Colonic mucosa (tissue), 4 donors: ENCODE data around the gene ARHGAP9. TPM values are rescaled to one million over a fixed set of nuclear protein-coding genes. Genes with fewer than 3 reads are reported as not detected.

Experiments
- DNase-seq: peaks from one replicate; pipeline ENCODE4 v3.0.0-alpha.2; 2020
- H3K27ac ChIP-seq: fragments of 200-600 bp; one replicate; pipeline ENCODE4 v1.8.0; 2021
- H3K27me3 ChIP-seq: fragments of 200-600 bp; one replicate; pipeline ENCODE4 v1.8.0; 2021
- H3K36me3 ChIP-seq: fragments of 200-600 bp; one replicate; pipeline ENCODE4 v1.8.0; 2021
- H3K4me1 ChIP-seq: fragments of 200-600 bp; one replicate; pipeline ENCODE4 v1.8.0; 2021; ENCODE audit warnings: mild to moderate bottlenecking
- H3K4me3 ChIP-seq: fragments of 200-600 bp; one replicate; pipeline ENCODE4 v1.8.0; 2021
- H3K9ac ChIP-seq, 2 donors: one replicate each; pipeline ENCODE4 v1.7.0; 2013; ENCODE audit warnings: control low read depth in 2 of 2, low read depth in 2 of 2, low read length in 2 of 2
- H3K9me3 ChIP-seq: fragments of 200-600 bp; one replicate; pipeline ENCODE4 v1.8.0; 2021
- intact Hi-C: fragments of 100-400 bp; cut with DNase I; formaldehyde crosslinking; loops from one replicate; pipeline ENCODE4 v1.14.1; 2022
- total RNA-seq, 2 donors: library from RNA; stranded (reverse); fragmentation: NEBNext Ultra II Directional in 1 of 2; extraction: Animal tissue kit (Norgen Biotek cat#: 25700) in 1 of 2; gene quantifications; one replicate each; pipeline ENCODE4 v1.2.1, GENCODE V29; 2021
- TF ChIP-seq, protein P1 (sequence below): fragments of 200-600 bp; IDR thresholded peaks from one replicate; pipeline ENCODE4 v1.8.0; 2022; ENCODE audit warnings: antibody characterized with exemption, mild to moderate bottlenecking
- donor health status: healthy.
- donor health status: DM: no; HTN: no; CAD: no.
- donor health status: DM: no; HTN: no; CAD: no.

ARHGAP9 gene
- total RNA-seq, 2 donors from 2014 or later = 5.5 to 6.5 TPM

DNA sequence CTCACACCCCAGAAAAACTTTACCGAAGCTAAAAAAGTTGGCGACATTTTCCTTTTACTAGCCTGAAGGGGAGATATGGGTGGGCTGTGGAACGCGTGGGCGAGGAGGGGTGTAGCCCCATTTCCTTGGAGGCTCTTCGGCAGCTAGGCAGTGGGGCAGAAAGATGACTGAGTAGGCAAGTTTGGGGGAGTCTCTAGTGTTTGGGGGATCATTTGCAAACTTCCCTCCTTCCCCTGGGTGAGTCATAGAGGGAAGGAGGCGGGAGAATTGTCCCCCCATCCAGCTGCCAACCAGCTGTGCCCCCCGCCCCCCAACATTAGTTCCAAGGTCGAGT lies 17.8 kb downstream of the ARHGAP9 start:
- H3K4me3 ChIP-seq = peak overlapping the region; percentile 52
- no peaks in the 10 kb centered on the region for H3K9me3 ChIP-seq
- peaks cover 5% of the 10 kb centered on the region for H3K27me3 ChIP-seq
- peaks cover 7% of the 10 kb centered on the region for H3K4me1 ChIP-seq
- H3K9ac ChIP-seq = peak overlapping the region; percentile 59 to 84
- no peaks in the 10 kb centered on the region for H3K36me3 ChIP-seq
- peak overlapping the region; percentile 58 for H3K27ac ChIP-seq
- TF ChIP-seq, protein P1, sequence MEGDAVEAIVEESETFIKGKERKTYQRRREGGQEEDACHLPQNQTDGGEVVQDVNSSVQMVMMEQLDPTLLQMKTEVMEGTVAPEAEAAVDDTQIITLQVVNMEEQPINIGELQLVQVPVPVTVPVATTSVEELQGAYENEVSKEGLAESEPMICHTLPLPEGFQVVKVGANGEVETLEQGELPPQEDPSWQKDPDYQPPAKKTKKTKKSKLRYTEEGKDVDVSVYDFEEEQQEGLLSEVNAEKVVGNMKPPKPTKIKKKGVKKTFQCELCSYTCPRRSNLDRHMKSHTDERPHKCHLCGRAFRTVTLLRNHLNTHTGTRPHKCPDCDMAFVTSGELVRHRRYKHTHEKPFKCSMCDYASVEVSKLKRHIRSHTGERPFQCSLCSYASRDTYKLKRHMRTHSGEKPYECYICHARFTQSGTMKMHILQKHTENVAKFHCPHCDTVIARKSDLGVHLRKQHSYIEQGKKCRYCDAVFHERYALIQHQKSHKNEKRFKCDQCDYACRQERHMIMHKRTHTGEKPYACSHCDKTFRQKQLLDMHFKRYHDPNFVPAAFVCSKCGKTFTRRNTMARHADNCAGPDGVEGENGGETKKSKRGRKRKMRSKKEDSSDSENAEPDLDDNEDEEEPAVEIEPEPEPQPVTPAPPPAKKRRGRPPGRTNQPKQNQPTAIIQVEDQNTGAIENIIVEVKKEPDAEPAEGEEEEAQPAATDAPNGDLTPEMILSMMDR = no peak
- intact Hi-C loops = loop anchor here (5.0 kb wide), 1 partner anchor 160 kb away; no protein-coding TSS in a partner anchor
- no peak for DNase-seq

DNA sequence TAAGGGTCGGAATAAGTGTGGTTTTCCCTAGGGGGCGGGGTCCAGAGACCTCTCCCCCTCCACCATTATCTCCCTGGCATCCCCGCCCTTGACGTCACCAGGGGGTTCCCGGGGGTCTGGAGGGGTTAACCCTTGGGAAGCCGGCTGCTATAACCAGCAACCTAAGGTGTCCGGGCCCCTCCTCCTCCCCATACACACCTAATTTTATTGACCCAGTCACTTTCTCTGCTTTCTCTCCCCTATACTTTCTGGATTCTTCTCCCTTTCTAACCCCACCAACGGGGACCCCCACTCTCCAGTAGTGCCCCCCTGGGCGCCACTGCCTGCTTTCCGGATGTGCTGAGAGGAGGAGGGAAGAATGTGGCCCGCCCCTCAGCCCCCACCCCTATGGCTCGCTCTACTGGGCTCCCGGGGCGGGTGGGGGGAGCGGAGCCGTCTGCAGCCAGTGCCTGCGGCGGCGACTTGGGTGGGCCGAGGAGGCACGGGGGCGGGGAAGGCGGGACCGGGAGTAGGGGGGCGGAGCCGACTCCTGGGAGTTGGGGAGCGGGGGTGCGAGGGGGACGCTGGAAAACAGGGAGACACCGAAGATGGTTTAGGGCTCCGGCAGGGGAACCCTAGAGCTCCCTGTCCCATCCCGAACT lies 18.3 kb downstream of the ARHGAP9 start:
- peak; percentile 74 for DNase-seq
- intact Hi-C loops = loop anchor here (5.0 kb wide), 1 partner anchor 161 kb away; no protein-coding TSS in a partner anchor
- H3K9me3 ChIP-seq = no peaks in the 10 kb centered on the region
- peaks cover 7% of the 10 kb centered on the region for H3K4me1 ChIP-seq
- H3K27me3 ChIP-seq = peaks cover 5% of the 10 kb centered on the region
- H3K27ac ChIP-seq = peak overlapping the region; percentile 58
- peak overlapping the region; percentile 52 for H3K4me3 ChIP-seq
- H3K36me3 ChIP-seq = no peaks in the 10 kb centered on the region
- H3K9ac ChIP-seq = peak overlapping the region; percentile 59 to 84
- TF ChIP-seq, protein P1 = no peak

DNA sequence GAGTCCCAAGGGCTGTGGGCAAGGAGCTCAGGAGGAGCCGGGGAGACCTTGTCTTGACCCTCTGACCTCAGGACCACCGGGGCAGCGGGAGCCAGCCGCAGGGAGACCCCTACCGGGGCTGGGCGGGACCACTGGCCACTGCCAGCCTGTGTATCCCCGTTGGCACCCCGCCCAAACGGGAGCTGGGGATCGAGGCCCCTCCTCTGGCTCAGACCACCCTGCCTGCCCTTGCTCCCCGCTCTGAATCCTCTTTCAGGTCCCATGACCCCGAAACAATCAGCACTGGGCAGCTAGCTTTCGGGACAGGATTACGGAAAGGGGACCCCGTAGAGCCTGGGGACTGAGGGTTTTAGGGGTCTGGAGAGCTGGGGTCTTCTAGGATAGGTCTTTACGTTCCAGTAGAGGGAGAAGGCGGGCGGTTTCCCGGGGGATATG lies 18.8 kb downstream of the ARHGAP9 start:
- DNase-seq = no peak
- Histone ChIP-seq H3K27ac (peak overlapping the region; percentile 58), H3K9me3 (no peaks in the 10 kb centered on the region), H3K36me3 (no peaks in the 10 kb centered on the region), H3K27me3 (peaks cover 5% of the 10 kb centered on the region), H3K9ac (peak overlapping the region; percentile 38 to 58), H3K4me3 (peak overlapping the region; percentile 52), H3K4me1 (peaks cover 7% of the 10 kb centered on the region)
- TF ChIP-seq, protein P1 = no peak
- intact Hi-C loops = loop anchor here (5.0 kb wide), 1 partner anchor 161 kb away; no protein-coding TSS in a partner anchor

DNA sequence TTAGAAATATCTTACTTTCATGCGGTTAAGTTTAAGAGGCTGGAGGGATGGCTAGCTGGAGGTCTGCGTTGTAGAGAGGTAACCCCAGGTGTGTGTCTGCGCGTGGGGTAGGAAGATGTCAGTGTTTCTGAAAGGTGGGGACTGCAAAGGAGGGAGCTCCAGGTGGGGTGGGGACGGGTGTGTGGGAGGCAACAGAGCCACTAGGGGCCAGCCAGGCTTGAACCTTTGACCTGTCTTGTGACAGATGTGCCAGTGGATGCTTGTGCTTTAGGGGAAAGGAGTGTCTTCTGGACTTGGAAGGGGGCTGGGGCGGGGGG lies 19.2 kb downstream of the ARHGAP9 start:
- Histone ChIP-seq H3K36me3 (no peaks in the 10 kb centered on the region), H3K4me1 (peaks cover 7% of the 10 kb centered on the region), H3K9ac (peak overlapping the region; percentile 38 to 46), H3K4me3 (peak overlapping the region; percentile 56), H3K27ac (no peak overlapping the region), H3K9me3 (no peaks in the 10 kb centered on the region), H3K27me3 (peaks cover 5% of the 10 kb centered on the region)
- intact Hi-C loops = loop anchor here (5.0 kb wide), 1 partner anchor 162 kb away; no protein-coding TSS in a partner anchor
- DNase-seq = no peak
- TF ChIP-seq, protein P1 = no peak

DNA sequence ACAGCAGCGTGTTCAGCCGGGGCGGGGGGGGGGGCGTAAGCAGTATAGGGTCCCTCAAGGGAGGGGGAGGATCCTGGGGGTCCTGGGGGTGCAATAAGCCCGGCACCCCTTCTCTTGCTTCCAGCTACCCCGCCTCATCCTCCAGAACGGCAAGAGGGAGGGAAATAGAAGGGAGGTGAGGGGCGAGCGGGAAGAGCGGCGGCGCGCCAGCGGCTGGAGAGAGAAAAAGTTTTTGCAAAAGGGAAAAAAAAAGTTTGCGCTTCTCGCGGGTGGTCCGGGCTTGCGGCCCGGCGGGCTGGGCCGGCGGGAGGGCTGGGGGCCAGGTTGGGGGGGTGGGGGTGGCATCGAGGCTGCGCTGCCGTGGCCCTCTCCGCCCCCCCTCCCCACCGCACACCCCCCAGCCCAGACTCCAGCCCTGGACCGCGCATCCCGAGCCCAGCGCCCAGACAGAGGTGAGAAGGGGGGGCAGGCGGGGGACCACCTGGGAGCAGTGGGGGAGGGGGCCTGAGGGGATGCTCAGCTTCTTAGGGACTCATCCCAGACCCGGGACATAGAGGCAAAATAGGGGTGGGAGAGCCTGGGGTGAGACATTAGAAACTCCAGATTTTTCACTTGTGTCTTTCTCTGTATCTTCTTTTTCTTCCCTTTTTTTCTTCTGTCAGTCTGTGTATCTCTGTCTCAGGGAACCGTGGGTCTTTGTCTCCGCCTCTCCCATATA lies 19.8 kb downstream of the ARHGAP9 start, which contains the start of gene GLI1:
TSS of gene GLI1 (plus strand) at position 36 of the 718 bp plus-strand sequence. CDS start 3,907 bp downstream, outside the sequence.
- peak within 1 kb of the TSS; percentile 75 to 81 for H3K9ac ChIP-seq
- no peaks in the 10 kb centered on the region for H3K9me3 ChIP-seq
- intact Hi-C loops = loop anchor here (5.0 kb wide), 1 partner anchor 162 kb away; no protein-coding TSS in a partner anchor
- peak within 1 kb of the TSS; percentile 64 for H3K27ac ChIP-seq
- peaks cover 7% of the 10 kb centered on the region for H3K4me1 ChIP-seq
- peaks cover 5% of the 10 kb centered on the region for H3K27me3 ChIP-seq
- no peak for DNase-seq
- TF ChIP-seq, protein P1 = no peak
- peak within 1 kb of the TSS; percentile 56 for H3K4me3 ChIP-seq
- no peaks in the 10 kb centered on the region for H3K36me3 ChIP-seq
